ENCODE results near the gene PDE10A. TPM values are rescaled to one million over a fixed set of nuclear protein-coding genes. Genes with fewer than 3 reads are reported as not detected.
A peak's percentile ranks its signal among the peaks of the same experiment; 100 is the strongest.

Gene PDE10A
- total RNA-seq, 1 experiment from 2014 or later: 0.07 TPM

GRCh38 chr6:165655191-165655590 is 7.8 kb downstream of the PDE10A start:
- DNase-seq (ENCODE audit: low read depth): no peak

DNA sequence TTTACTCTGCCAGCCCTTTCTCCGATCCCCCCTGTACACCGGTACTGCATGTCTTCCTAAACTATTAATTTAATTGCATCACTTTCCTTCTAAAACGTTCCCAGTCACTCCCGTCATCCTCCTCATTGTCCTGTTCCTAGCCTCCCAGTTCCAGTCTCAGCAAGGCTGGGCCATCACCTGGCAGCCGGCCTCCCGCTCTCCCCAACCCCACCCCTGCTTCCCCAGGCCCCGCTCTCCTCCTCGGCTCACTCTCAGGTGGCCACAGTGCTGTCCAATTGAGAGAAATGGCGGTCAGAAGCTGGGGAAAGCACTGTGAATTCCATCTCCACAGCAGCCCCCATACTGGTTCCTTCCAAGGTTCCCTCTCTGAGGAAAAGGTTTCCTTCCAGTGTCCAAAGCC is 8.9 kb downstream of the PDE10A start:
- DNase-seq (ENCODE audit: low read depth): no peak

DNA sequence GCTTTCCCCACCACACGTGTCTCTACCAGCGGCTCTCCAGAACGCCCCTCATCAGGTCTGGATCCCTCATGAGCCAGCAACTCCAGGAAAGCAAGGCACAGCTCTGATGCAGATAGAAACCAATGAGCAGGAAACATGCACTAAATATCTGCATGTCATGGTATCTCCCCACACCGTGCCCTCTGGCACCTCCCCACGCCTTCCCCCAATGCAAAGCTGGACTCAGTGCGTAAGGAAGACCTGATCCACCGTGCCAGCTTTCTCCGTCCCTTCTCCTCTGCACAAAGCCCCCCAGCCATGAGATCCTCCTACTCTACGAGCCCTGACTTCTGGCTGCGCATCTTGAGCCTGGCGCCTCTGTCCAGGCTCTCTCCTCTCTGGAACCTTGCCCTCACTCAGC is 9.4 kb downstream of the PDE10A start:
- no peak for DNase-seq (ENCODE audit: low read depth)

DNA sequence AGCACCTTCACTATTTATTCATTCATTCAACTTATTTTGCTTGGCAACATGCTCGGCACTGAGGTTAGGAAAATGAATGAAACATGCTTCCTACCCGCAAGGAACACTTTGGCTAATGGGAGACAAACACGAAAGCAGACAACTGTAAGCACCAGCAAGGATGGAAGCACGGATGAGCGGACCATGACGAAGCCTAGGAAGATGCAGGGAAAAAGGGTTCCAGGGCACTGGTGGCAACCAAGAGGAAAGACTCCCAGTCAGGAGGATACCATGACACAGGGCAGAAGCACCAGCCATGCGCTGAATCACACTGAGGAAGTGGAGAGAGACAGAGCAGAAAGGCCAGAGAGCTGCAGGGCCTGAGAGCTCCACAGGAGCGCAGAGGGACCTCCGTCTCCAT is 9.8 kb downstream of the PDE10A start:
- peak; percentile 14 for DNase-seq (ENCODE audit: low read depth)

GRCh38 chr6:165652766-165653165 is 10.3 kb downstream of the PDE10A start:
- no peak for DNase-seq (ENCODE audit: low read depth)

GRCh38 chr6:165649166-165650137 is 13.6 kb downstream of the PDE10A start:
- DNase-seq (ENCODE audit: low read depth): no peak

- no peak for DNase-seq (ENCODE audit: low read depth)
Observed at GRCh38 chr6:165647041-165647440, 16.0 kb downstream of the PDE10A start.

DNA sequence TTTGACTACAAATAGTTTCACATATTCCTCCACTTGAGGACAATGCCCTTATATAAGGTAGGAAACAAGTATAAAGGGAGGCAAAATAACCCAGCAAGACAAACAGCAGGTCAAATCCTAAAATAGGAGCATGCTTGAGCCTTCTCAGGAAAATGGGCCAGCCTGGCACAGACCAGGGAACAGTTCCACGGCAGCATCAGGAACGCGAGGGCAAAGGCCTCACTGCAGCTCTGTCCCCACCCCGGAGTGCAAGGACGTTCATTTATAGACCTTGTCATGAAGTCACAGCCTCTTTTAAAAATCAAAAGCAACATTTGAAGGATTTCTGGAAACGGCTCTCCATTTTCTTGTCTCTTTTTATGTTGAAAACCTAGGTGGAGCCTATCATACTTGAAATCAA is 17.1 kb downstream of the PDE10A start:
- no peak for DNase-seq (ENCODE audit: low read depth)

GRCh38 chr6:165644586-165645266 is 18.3 kb downstream of the PDE10A start:
- DNase-seq (ENCODE audit: low read depth): no peak

DNA sequence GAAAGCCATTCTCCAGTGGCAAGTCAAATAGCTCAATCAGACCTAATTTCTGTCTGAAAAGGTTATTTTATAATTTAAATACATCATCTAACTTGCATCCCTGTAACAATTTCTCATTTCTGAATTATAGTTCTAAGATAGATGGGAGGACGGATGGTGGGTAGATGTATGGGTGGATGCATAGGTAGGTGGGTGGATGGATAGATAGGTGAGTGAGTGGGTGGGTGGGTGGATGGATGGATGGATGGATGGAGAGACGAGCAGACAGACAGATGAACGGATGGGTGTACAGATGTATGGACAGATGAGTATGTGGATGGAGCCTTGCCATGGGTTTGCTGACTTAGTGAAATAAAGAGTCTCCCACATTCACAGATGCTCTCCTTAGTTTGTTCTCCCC is 20.0 kb downstream of the PDE10A start:
- no peak for DNase-seq (ENCODE audit: low read depth)

- no peak for DNase-seq (ENCODE audit: low read depth)
Observed at GRCh38 chr6:165641672-165642156, 21.3 kb downstream of the PDE10A start.

- DNase-seq (ENCODE audit: low read depth): no peak
Observed at GRCh38 chr6:165640806-165641205, 22.2 kb downstream of the PDE10A start.

GRCh38 chr6:165638530-165638929 is 24.5 kb downstream of the PDE10A start:
- no peak for DNase-seq (ENCODE audit: low read depth)

- DNase-seq (ENCODE audit: low read depth): no peak
Observed at GRCh38 chr6:165637586-165637985, 25.5 kb downstream of the PDE10A start.

- DNase-seq (ENCODE audit: low read depth): no peak
Observed at GRCh38 chr6:165636402-165637048, 26.5 kb downstream of the PDE10A start.

- DNase-seq (ENCODE audit: low read depth): no peak
Observed at GRCh38 chr6:165635965-165636364, 27.1 kb downstream of the PDE10A start.

GRCh38 chr6:165634101-165634880 is 28.8 kb downstream of the PDE10A start:
- no peak for DNase-seq (ENCODE audit: low read depth)

- DNase-seq (ENCODE audit: low read depth): peak; percentile 10
Observed at GRCh38 chr6:165632194-165632593, 30.8 kb downstream of the PDE10A start.

DNA sequence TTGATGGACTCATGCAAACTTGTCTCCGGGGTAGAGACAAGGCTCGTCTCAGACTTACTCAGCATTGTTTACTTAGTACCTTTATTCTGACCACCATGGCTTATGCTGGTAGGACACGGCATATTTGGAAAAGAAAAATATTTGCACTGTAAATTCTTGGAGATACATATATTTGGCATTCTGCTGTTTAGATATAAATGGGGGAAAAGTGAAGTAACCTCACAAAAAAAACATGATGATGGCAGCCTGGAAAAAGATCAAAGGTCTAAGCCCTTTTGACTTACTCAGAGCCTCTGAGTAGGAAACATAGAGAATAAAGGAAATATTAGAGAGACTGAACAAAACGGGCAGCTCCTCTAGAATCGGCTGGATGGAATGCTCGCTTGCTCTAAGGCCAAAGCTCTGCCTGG is 32.5 kb downstream of the PDE10A start:
- no peak for DNase-seq (ENCODE audit: low read depth)

GRCh38 chr6:165628955-165629354 is 34.1 kb downstream of the PDE10A start:
- DNase-seq (ENCODE audit: low read depth): no peak

DNA sequence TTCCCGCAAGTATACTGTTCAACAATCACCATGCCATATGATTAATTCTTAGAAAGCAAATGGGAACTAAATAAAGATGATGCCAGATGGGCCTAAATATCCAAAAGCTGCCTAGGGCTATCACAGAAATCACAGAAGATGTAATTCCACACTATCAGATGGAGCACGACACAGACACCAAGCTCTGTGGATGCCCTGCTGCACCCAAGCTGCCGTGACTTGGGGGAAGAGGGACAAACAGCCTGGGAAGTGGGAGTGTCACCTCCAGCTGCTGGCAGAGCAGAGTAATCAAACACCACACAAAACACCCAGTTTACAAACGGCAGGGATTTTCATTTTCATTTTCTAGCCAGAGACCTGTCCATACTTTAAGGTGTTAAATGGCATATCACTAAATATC is 35.7 kb downstream of the PDE10A start:
- DNase-seq (ENCODE audit: low read depth): no peak

GRCh38 chr6:165626711-165627110 is 36.3 kb downstream of the PDE10A start:
- DNase-seq (ENCODE audit: low read depth): no peak
